DMS 273 (cell line): Measurements from ENCODE around the gene SPAG9.
"Not testable (repeated sequence)": the region's sequence is repeated elsewhere in the genome, so short reads cannot be mapped to it uniquely, and the experiment has no call there.

Source experiments
- DNase-seq: peaks from one replicate; lab custom pipeline; 2025; ENCODE audit not compliant: unreplicated experiment; lab: John Stamatoyannopoulos, UW

The SPAG9 gene

DNA sequence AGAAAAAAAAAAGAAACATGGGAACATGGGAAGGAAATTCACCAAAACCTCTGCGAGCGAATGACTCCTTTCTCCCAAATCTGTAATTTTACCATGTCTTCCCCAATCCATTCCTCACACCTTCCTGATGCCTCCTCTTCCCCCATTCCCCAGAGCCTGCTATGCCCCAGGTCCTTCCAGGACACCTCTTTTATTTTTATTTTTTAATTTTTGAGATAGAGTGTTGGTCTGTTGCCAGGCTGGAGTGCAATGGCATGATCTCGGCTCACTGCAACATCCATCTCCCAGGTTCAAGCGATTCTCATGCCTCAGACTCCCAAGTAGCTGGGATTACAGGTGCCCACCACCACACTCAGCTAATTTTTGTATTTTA is 179.0 kb downstream of the SPAG9 start:
- DNase-seq = not testable (repeated sequence)

- no peak for DNase-seq
These were observed 180.6 kb downstream of the SPAG9 start for GRCh38 chr17:50939795-50940684.

DNA sequence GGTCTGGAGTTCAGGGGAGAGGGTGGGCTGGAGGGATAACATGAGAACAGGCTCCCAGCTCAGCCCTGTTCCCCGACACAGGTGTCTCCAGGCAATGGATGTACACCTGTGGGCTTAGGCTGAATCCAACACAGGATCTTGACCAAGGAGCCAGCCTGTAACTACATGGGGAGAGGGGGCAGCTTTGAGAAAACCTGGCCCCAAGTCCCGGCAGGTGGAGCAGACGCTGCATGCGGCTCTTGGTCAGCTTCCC is 181.2 kb downstream of the SPAG9 start:
- DNase-seq = no peak

GRCh38 chr17:50938821-50939541 is 181.7 kb downstream of the SPAG9 start:
- DNase-seq = peak; percentile 22

GRCh38 chr17:50935996-50936266 is 184.7 kb downstream of the SPAG9 start:
- no peak for DNase-seq

GRCh38 chr17:50935221-50935995 is 185.3 kb downstream of the SPAG9 start:
- DNase-seq = peak; percentile 93

- peak; percentile 98 for DNase-seq
These were observed 185.9 kb downstream of the SPAG9 start for GRCh38 chr17:50934672-50935220.

DNA sequence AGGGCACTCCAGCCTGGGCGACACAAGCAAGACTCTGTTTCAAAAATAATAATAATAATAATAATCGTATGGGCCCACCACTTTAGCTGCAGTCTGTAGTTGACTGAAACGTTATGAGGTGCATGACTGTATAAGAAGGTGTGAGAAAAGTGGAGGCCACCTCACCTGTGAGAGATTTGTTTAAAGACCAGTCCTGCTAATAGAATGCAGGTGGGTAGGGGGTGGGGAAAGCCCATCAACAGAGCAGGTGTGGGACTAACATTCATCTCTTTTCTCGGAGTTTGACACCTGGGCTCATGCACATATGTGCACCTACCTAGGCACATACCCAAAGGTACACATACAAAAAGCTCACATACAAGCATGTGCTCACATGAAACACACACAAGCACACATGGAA is 186.5 kb downstream of the SPAG9 start:
- no peak for DNase-seq

DNA sequence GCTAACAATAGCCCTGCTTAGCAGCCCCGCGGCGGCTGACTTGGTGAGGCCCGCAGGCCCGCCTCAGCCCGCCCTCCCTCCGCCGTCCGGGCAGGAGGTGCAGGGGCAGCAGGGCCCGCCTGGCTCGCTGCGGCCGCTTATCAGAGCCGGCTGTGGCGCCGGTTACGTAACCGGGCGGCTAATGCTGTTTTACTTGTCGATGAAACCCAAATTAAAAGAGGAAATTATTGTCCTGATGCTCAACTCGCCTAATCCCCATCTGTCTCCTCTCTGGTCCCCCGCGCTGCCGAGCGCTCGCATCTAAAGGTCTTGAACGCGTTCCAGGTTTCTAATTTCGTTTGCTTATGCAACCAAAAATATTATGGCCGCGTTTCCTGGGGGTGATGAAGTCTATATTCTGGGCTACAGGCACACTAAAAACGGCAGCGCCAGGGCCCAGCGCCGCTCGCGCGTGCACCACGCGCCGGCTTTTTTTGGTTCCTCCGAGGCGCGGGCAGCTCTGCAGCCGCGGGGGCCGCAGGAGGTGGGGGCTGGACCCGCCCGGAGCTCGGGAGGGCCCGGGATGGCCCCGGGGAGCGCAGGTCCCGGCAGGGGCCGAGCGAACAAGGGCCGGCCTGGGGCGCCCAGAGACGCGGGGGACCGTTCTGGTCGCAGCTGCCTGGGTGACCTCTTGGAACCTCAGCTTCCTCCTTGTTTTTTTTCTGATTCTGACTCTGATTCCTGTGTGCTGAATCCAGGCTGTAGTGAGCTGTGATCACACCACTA is 189.3 kb downstream of the SPAG9 start:
- DNase-seq = peak; percentile 98

- no peak for DNase-seq
These were observed 192.0 kb downstream of the SPAG9 start for GRCh38 chr17:50928646-50929045.

GRCh38 chr17:50927287-50927686 is 193.4 kb downstream of the SPAG9 start:
- DNase-seq = no peak

GRCh38 chr17:50926523-50926922 is 194.1 kb downstream of the SPAG9 start:
- DNase-seq = no peak

DNA sequence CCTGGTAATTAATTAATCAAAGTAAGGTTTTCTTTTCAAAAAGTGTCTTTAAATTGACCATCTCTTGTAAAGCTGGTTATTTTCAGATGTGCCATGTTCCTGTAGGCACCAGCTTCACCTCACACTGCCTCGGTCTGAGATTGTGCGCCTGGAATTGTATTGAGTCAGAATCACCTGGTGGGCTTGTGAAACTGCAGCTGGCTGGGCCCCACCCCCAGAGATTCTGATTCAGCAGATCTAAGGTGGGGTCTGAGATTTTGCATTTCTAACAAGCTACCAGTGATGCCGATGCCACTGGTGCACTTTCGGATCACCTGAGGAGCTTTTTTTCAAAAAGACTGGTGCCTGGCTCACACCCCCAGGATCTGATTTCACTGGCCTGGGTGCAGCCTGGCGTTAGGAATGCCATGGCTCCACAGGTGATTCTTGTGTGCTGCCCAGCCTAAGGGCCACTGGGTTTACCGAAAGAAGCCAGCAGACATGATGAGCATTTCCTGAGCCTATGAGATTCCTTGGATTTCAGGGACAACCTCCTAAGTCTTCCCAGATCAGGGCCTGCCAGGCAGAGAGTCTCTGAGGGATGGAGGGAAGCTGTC is 195.3 kb downstream of the SPAG9 start:
- DNase-seq = no peak

DNA sequence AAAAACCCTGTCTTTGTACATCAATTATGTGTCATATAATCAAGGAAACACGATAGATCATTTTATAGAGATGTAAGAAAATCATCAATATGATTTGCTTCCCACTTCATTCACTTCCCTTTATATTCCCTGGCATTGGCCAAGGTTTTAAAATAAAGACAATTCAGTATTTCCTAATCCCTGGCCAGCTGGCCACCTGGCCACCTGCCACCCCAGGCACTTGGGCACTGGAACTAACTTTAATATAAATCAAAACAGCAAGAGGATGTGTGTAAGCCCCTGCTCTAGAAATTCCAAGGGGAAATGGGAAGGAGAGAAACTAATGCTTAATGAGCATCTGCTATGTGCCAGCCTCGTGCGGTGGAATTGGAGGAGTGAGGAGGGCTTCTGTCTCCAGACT is 195.9 kb downstream of the SPAG9 start:
- peak; percentile 58 for DNase-seq

DNA sequence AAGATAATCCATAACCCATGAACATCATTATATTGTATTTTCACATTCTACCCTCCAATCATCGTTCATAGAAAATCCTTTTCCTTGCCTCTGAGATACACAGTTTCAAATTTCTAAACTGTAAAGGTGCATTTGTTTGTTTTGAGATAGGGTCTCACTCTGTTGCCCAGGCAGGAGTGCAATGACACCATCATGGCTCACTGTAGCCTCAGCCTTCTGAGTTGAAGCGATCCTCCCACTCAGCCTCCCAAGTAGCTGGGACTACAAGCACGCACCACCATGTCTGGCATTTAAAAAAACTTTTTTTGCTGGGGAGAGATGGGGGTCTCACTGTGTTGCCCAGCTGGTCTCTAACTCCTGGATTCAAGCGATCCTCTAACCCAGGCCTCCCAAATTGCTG is 196.4 kb downstream of the SPAG9 start:
- no peak for DNase-seq

GRCh38 chr17:50923611-50924010 is 197.1 kb downstream of the SPAG9 start:
- peak; percentile 66 for DNase-seq

GRCh38 chr17:50922721-50923405 is 197.8 kb downstream of the SPAG9 start:
- DNase-seq = no peak

GRCh38 chr17:50922107-50922506 is 198.6 kb downstream of the SPAG9 start:
- no peak for DNase-seq

- DNase-seq = no peak
These were observed 199.6 kb downstream of the SPAG9 start for GRCh38 chr17:50920891-50921586.

DNA sequence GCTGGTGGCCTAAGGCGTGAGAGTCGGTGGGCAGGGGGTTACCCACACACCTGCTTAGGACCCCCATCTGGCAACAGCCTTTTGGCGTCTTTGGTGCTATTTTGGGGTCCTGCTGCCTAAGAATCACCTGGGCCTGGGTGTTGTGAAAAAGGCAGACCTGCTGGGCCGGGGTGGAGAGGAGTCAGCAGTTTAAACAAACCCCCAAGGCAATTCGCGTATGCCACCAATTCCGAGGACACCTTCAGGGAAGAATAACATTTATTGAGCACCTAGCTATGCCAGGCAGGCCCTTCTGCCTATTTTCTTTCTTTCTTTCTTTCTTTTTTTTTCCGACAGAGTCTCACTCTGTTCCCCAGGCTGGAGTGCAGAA is 200.6 kb downstream of the SPAG9 start:
- no peak for DNase-seq
